Fibroblast of skin of abdomen (primary cell): ENCODE results near the gene TELO2.
"Not testable (repeated sequence)": the region's sequence is repeated elsewhere in the genome, so short reads cannot be mapped to it uniquely, and the experiment has no call there.

Experiments
- DNase-seq: peaks from one replicate; pipeline ENCODE4 v3.0.0-alpha.2; 2013

The TELO2 gene

DNA sequence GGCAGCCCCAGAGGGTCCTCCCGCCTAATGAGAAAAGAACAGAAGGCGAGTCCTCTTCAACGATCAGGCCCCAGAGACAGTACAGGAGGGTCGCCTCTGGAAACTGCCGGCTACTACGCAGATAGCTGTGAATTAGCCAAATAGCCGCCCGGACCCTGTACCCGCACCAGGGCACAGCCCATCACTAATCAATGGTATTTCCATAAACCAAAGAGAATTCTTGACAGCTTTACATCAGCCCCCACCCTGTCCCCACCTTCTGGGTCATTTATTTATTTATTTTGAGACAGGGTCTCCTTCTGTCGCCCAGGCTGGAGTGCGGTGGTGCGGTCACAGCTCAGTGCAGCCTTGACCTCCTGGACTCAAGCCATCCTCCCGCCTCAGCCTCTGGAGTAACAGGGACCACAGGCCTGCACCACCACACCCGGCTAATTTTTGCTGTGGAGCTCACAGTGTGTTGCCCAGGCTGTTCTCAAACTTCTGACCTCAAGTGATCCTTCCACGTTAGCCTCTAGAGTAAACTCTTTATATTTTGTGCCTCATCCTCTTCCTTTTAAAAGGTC, 17.5 kb upstream of the TELO2 start:
- DNase-seq, result no peak

DNA sequence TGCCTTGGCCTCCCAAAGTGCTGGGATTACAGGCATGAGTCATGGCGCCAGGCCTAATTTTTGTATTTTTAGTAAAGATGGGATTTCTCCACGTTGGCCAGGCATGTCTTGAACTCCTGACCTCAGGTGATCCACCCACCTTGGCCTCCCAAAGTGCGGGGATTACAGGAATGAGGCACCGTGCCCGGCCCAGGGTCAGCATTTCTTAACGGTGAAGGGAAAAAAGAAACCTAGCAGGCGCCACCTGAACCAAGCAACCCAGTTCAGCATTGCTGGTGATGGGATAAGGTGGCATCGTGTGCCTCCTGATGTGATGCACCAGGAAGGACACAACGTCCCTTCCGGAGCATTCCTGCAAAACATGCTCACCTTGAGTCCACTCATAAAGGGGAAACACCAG, 16.1 kb upstream of the TELO2 start:
- DNase-seq, result no peak

GRCh38 chr16:1478937-1479336, 14.2 kb upstream of the TELO2 start:
- not testable (repeated sequence) for DNase-seq

DNA sequence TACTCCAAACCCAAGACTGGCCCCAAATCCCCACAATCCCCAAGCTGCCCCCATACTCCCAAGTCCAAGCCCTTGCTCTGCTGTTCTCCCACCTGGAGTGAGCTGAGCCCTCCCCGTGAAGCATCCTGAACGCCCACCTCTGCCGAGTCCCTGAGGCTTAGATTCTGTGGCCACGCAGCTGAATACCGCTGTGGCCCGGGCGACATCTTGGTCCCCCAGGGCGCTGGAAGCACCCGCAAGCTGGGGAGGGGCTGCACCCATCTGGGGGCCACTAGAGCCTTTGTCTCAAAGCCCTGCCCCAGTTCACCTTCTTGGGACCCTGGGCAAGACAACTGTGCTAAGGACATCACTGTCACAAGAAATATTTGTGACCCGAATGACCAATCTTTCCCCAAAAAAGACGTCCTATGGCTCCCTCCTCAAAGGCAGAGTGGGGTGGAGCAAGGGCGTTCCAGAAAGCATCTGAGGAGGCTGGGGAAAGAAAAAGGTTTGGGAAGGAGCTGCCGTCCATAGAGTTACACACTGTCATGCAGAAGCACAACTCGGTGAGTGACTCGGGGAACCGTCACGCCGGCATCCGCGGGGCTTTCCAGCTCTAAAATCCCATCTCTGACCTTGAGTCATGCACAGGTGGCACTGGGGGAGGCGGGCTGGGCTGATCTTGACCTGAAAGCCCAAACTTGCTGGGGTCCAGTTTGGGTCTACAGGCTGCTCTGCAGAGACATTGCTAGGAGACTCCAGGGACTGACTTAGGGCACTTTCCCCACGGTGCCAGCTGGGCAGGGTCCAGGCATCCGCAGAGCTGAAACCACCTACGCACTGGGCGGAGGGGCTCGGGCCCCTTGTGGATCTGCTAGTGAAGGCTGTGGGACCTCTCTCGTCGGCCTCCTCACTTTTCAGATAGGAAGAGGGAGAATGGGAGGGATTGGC, 11.0 kb upstream of the TELO2 start:
- no peak for DNase-seq

- DNase-seq, result no peak
Measured at GRCh38 chr16:1485847-1486496, 7.2 kb upstream of the TELO2 start.

GRCh38 chr16:1486551-1487390, 6.4 kb upstream of the TELO2 start:
- no peak for DNase-seq

- DNase-seq, result no peak
Measured at GRCh38 chr16:1487395-1488053, 5.6 kb upstream of the TELO2 start.

DNA sequence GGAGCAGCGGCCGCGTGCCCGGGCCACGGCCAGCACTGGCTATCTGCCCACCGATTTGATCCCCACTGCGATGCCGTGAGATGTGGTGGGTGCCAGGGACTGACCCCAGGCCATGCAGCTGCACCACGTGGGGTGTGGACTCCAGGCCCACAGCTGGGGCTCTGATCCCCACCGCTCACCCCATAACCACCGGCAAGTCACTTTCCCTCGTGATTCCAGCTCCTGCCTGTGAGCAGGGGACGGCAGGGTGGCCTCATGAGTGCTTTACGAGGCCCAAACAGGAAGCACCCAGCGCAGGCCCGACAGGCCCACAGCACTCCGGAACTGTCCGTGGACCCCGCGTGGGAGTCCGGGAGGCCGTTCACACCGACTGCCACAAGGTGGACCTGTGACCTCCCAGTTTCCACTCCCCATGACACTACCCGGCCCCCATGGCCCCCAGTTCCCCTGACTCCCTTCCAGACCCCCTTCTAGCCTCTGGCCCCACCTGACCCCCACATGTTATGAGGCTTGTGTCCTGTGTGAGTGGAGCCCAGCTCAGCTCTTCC, 5.0 kb upstream of the TELO2 start:
- DNase-seq, result no peak

DNA sequence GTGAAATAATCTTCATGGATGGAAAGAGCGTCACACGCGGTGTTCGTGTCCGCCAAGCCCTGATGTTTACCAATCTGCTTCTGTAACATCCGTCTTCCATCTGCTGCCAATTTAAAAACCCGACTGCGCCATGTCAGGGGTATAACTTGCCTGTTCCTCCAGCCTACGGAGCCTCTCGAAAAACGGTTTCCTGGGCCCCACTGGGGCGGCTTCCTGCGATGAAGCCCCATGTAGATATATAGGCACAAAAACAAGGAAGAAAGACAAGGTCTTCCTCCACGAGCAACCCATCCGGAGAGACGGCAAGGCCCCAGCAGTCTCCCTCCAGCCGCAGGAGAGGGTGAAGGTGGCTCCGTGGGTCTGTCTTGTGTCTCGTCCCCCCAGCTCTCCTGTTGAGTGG, 4.5 kb upstream of the TELO2 start, which contains the start of gene PTX4:
TSS of gene PTX4 (minus strand) at position 326 of the 400 bp plus-strand sequence. CDS start at position 291, 35 bp downstream.
- no peak for DNase-seq

GRCh38 chr16:1489077-1489476, 4.1 kb upstream of the TELO2 start:
- DNase-seq, result no peak

- no peak for DNase-seq
Measured at GRCh38 chr16:1491327-1491726, 1.8 kb upstream of the TELO2 start.

- DNase-seq, result no peak
Measured at GRCh38 chr16:1492082-1492922, 858 bp upstream of the TELO2 start.

- DNase-seq, result peak; percentile 6
Measured at GRCh38 chr16:1493746-1494094, 560 bp downstream of the TELO2 start.

GRCh38 chr16:1494129-1494640, 1.0 kb downstream of the TELO2 start:
- DNase-seq, result peak; percentile 67

DNA sequence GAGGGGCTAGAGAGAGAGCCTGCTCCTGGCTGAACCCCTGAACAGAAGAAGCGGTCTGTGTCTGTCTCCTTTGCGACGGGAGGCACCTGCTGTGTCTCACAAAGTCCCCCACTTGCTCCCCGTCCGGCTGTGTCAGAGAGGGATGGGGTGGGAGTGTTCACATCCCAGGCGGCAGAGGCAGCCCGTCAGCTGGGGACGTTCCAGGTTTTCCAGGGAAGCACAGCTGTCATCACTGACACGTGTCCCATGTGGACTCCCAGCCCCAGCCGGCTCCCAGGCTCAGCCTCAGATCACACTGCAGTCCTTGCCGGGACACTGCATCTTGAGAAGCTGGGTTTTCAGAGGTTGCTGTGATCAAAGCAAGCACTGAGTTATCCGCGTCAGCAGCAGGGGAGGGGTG, 1.6 kb downstream of the TELO2 start:
- peak; percentile 3 for DNase-seq

GRCh38 chr16:1495211-1495888, 2.2 kb downstream of the TELO2 start:
- DNase-seq, result no peak

- no peak for DNase-seq
Measured at GRCh38 chr16:1495889-1496262, 2.7 kb downstream of the TELO2 start.

DNA sequence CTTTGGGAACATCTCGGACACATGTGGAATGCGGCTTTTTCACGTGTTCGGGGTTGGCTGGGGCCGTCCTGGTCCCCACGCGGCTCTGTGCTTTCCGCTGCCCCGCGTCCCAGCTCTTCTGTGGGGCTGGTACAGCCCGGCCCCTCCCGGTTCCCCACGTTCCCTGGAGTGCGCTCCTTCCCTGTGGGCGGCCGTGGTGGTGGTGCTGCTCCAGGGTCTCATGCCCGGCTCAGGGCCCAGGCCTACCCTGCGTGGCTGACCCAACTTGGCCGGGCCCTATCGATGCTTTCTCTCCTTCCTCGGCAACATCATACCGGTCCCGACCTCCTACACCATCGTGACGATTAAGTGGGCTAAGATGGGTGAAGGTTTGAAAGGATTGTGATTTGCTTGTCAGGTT, 3.3 kb downstream of the TELO2 start:
- DNase-seq, result no peak

GRCh38 chr16:1497014-1497598, 3.9 kb downstream of the TELO2 start:
- DNase-seq, result no peak
